Urinary bladder (tissue), 4 donors: Measurements from ENCODE around the gene BCAT1. TPM values are rescaled to one million over a fixed set of nuclear protein-coding genes. Genes with fewer than 3 reads are reported as not detected.
"Not testable (repeated sequence)": the region's sequence is repeated elsewhere in the genome, so short reads cannot be mapped to it uniquely, and the experiment has no call there.

Source experiments
- DNase-seq: peaks from one replicate; pipeline ENCODE4 v3.0.0-alpha.2; 2015; ENCODE audit errors: extremely low spot score
- H3K27ac ChIP-seq: one replicate; pipeline ENCODE4 v1.5.1; 2013; ENCODE audit warnings: low read depth, mild to moderate bottlenecking, moderate library complexity
- H3K36me3 ChIP-seq: one replicate; pipeline ENCODE4 v1.6.1; 2013; ENCODE audit warnings: mild to moderate bottlenecking, moderate library complexity; ENCODE audit not compliant: insufficient read depth
- H3K4me1 ChIP-seq: one replicate; pipeline ENCODE4 v1.6.1; 2013; ENCODE audit warnings: mild to moderate bottlenecking, moderate library complexity; ENCODE audit not compliant: insufficient read depth
- H3K4me3 ChIP-seq: one replicate; pipeline ENCODE4 v1.5.1; 2013; ENCODE audit warnings: low read depth, low read length
- WGBS: extraction: QIAGEN DNeasy Blood & Tissue Kit; methylation state at CpG from one replicate; pipeline ENCODE4 v1.1.7; 2013; 5-methylcytosine and 5-hydroxymethylcytosine counted together
- polyA plus RNA-seq: library from polyadenylated mRNA; stranded (reverse); fragments of 200-250 nt; gene quantifications from one replicate; pipeline ENCODE4 v1.2.3, GENCODE V29; 2013
- total RNA-seq: library from RNA; depleted of rRNA; stranded (reverse); fragments of >200 nt; gene quantifications from one replicate; pipeline ENCODE4 v1.2.3, GENCODE V29; 2014
- donor health status: healthy with polysubstance abuse.
- donor health status: healthy.

Gene BCAT1
- total and polyA plus RNA-seq, 2 donors: 9.4 to 87.3 TPM

- Histone ChIP-seq H3K4me1 (no peaks in the 10 kb centered on the region), H3K27ac (no peak overlapping the region), H3K36me3 (no peaks in the 10 kb centered on the region), H3K4me3 (no peak overlapping the region)
- DNase-seq: no peak
- 71% methylated on average over 4 of the region's 4 CpGs for WGBS
Observed at GRCh38 chr12:24977060-24977459, 28.2 kb upstream of the BCAT1 start.

GRCh38 chr12:24975425-24975824 is 26.5 kb upstream of the BCAT1 start:
- Histone ChIP-seq H3K4me3 (no peak overlapping the region), H3K27ac (no peak overlapping the region), H3K36me3 (no peaks in the 10 kb centered on the region), H3K4me1 (no peaks in the 10 kb centered on the region)
- DNase-seq: no peak

GRCh38 chr12:24974216-24974615 is 25.3 kb upstream of the BCAT1 start:
- Histone ChIP-seq H3K36me3 (no peaks in the 10 kb centered on the region), H3K4me1 (no peaks in the 10 kb centered on the region), H3K27ac (no peak overlapping the region), H3K4me3 (no peak overlapping the region)
- 88% methylated on average over 3 of the region's 3 CpGs for WGBS
- DNase-seq: no peak

- 98% methylated on average over 1 of the region's 1 CpG for WGBS
- H3K4me3 ChIP-seq: no peak overlapping the region
Observed at GRCh38 chr12:24972078-24972477, 23.2 kb upstream of the BCAT1 start.

GRCh38 chr12:24970177-24970576 is 21.3 kb upstream of the BCAT1 start:
- no peak overlapping the region for H3K4me3 ChIP-seq
- H3K4me1 ChIP-seq: no peaks in the 10 kb centered on the region
- WGBS: 86% methylated on average over 6 of the region's 6 CpGs
- no peaks in the 10 kb centered on the region for H3K36me3 ChIP-seq
- no peak for DNase-seq
- no peak overlapping the region for H3K27ac ChIP-seq

More at GRCh38 chr12:24972078-24972477, 23.2 kb upstream of the BCAT1 start:
- Histone ChIP-seq H3K36me3 (no peaks in the 10 kb centered on the region), H3K27ac (no peak overlapping the region), H3K4me1 (no peaks in the 10 kb centered on the region)
- DNase-seq: no peak

- no peak for DNase-seq
- Histone ChIP-seq H3K36me3 (no peaks in the 10 kb centered on the region), H3K27ac (no peak overlapping the region), H3K4me3 (no peak overlapping the region), H3K4me1 (no peaks in the 10 kb centered on the region)
- 92% methylated on average over 15 of the region's 15 CpGs for WGBS
Observed at GRCh38 chr12:24966951-24967564, 18.2 kb upstream of the BCAT1 start.

GRCh38 chr12:24964342-24964741 is 15.4 kb upstream of the BCAT1 start:
- H3K4me3 ChIP-seq: no peak overlapping the region
- no peaks in the 10 kb centered on the region for H3K36me3 ChIP-seq
- no peak for DNase-seq
- 98% methylated on average over 1 of the region's 1 CpG for WGBS
- no peaks in the 10 kb centered on the region for H3K4me1 ChIP-seq
- no peak overlapping the region for H3K27ac ChIP-seq

GRCh38 chr12:24960222-24960855 is 11.4 kb upstream of the BCAT1 start:
- H3K4me1 ChIP-seq: no peaks in the 10 kb centered on the region
- H3K36me3 ChIP-seq: no peaks in the 10 kb centered on the region
- no peak overlapping the region for H3K27ac ChIP-seq
- WGBS: 51% methylated on average over 2 of the region's 2 CpGs
- no peak overlapping the region for H3K4me3 ChIP-seq
- no peak for DNase-seq

GRCh38 chr12:24956351-24956750 is 7.5 kb upstream of the BCAT1 start:
- H3K36me3 ChIP-seq, H3K4me1 ChIP-seq, H3K27ac ChIP-seq, DNase-seq, H3K4me3 ChIP-seq: not testable (repeated sequence)
- WGBS: 94% methylated on average over 6 of the region's 6 CpGs

- Histone ChIP-seq H3K27ac (no peak overlapping the region), H3K36me3 (no peaks in the 10 kb centered on the region), H3K4me1 (no peaks in the 10 kb centered on the region), H3K4me3 (no peak overlapping the region)
- WGBS: 94% methylated on average over 18 of the region's 18 CpGs
- no peak for DNase-seq
Observed at GRCh38 chr12:24955853-24956252, 7.0 kb upstream of the BCAT1 start.

- H3K36me3 ChIP-seq: no peaks in the 10 kb centered on the region
- no peak for DNase-seq
- H3K4me3 ChIP-seq: no peak overlapping the region
- H3K4me1 ChIP-seq: no peaks in the 10 kb centered on the region
- H3K27ac ChIP-seq: no peak overlapping the region
- 92% methylated on average over 3 of the region's 3 CpGs for WGBS
Observed at GRCh38 chr12:24955389-24955788, 6.5 kb upstream of the BCAT1 start.

- 52% methylated on average over 3 of the region's 3 CpGs for WGBS
- no peak overlapping the region for H3K27ac ChIP-seq
- H3K4me1 ChIP-seq: no peaks in the 10 kb centered on the region
- no peaks in the 10 kb centered on the region for H3K36me3 ChIP-seq
- no peak overlapping the region for H3K4me3 ChIP-seq
- no peak for DNase-seq
Observed at GRCh38 chr12:24954261-24954660, 5.4 kb upstream of the BCAT1 start.

- no peak overlapping the region for H3K4me3 ChIP-seq
- H3K36me3 ChIP-seq: no peaks in the 10 kb centered on the region
- 86% methylated on average over 1 of the region's 1 CpG for WGBS
- DNase-seq: no peak
- no peaks in the 10 kb centered on the region for H3K4me1 ChIP-seq
- H3K27ac ChIP-seq: no peak overlapping the region
Observed at GRCh38 chr12:24952389-24952788, 3.5 kb upstream of the BCAT1 start.

- WGBS: 80% methylated on average over 3 of the region's 3 CpGs
- no peak overlapping the region for H3K27ac ChIP-seq
Observed at GRCh38 chr12:24950231-24950834, 1.4 kb upstream of the BCAT1 start.

More at GRCh38 chr12:24950231-24950834, 1.4 kb upstream of the BCAT1 start:
- H3K4me1 ChIP-seq: no peaks in the 10 kb centered on the region
- no peaks in the 10 kb centered on the region for H3K36me3 ChIP-seq
- DNase-seq: no peak
- H3K4me3 ChIP-seq: no peak overlapping the region
